Measurements from ENCODE around the gene ADRA2C.

The ADRA2C gene

GRCh38 chr4:3776166-3777032 is 10.2 kb downstream of the ADRA2C start:
- DNase-seq (ENCODE audit: low read depth in 3 of 3), result no peak

DNA sequence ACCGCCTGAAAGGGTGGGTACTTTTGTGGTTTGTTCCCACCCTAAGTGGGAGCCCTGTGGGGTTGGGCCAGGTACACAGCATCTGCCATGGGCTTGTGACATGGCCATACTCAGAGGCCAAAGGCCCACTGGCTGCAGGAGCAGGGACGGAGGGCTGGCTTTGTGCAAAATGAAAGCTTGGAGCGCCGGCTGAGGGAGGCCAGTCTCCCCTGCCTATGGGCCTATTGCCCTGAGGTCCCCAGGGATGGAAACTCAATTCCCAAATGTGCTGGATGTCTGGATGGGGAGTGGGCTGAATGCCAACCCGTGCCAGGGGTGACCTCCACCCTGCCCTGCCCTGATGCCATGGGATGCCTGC is 10.8 kb downstream of the ADRA2C start:
- no peak for DNase-seq (ENCODE audit: low read depth in 3 of 3)

DNA sequence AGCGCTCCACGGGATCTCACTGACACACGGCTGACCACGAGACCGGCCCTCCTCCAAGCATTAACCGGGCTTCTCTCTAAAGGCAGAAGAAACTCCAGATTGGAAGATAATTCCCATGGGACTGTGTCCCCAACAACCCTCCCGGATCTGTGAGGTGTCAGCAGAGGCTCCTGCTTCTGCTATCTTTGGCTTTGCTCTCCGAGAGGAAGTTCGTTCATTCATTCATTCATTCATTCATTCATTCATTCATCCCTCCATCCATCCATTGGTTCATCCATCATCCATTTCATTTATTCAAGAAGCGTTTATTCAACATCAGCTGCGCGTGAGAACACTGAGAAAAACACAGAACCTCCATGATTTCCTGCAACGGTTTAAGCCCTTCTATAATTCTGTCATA is 11.5 kb downstream of the ADRA2C start:
- DNase-seq (ENCODE audit: low read depth in 3 of 3), result no peak

DNA sequence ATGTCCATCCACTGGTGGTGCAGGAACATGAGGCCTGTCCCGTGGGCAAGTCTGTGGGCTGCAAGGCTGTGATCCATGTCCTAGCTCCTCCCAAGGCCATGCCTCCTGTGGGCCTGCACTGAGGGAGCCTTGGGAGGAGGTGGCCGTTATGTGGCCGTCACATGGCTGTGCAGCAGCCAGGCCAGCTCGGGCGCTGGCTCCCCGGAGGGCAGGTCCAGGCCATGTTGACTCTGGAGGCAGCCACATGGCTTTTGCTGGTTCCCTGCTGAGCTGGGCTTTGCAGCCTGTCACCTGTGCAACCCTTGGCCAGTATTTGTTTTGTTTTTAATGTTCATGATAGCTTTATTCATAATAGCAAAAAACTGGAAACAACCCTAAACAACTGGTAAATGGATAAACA is 13.3 kb downstream of the ADRA2C start:
- DNase-seq (ENCODE audit: low read depth in 3 of 3), result no peak

DNA sequence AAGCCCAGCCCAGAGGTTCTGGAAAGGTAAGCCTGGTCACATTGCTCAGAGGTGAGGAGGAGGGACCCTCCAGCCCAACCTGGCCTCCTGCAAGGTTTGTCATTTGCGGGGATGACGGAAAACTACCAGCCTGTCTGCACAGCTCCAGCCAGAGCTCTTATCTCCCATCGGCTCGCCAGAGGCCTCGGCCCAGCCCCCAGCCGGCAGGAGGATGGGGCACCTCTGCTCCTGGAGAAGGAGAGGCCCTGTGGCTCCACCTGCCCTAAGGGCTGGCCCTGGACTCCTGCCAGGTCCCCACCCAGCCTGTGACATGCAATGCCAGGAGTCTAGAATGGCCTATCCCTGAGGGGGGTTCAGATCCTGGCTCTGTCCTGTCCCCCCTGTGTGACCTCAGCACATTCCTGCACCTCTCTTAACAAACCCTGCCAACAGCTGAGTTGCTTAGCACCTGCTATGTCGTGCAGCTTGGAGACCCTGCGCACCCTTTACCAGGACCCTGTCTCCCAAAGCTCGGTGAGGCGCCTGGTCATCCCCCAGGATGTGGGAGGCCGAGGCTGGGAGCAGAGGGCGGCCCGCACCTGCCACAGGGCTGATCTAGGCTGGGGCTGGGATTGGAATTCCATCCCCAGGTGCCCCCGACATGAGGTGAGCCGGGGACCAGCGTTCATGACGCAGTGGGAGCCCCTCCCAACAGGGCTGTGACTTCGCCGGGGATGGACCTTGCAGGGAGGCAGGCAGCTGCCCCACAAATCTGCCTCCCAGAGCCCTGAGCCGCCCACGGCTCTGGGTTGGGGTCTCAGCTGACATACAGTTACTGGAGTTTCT is 14.4 kb downstream of the ADRA2C start:
- DNase-seq (ENCODE audit: low read depth in 3 of 3), result no peak

GRCh38 chr4:3781193-3781886 is 15.2 kb downstream of the ADRA2C start:
- DNase-seq (ENCODE audit: low read depth in 3 of 3), result no peak

- no peak for DNase-seq (ENCODE audit: low read depth in 3 of 3)
Measured at GRCh38 chr4:3781997-3782930, 16.1 kb downstream of the ADRA2C start.

DNA sequence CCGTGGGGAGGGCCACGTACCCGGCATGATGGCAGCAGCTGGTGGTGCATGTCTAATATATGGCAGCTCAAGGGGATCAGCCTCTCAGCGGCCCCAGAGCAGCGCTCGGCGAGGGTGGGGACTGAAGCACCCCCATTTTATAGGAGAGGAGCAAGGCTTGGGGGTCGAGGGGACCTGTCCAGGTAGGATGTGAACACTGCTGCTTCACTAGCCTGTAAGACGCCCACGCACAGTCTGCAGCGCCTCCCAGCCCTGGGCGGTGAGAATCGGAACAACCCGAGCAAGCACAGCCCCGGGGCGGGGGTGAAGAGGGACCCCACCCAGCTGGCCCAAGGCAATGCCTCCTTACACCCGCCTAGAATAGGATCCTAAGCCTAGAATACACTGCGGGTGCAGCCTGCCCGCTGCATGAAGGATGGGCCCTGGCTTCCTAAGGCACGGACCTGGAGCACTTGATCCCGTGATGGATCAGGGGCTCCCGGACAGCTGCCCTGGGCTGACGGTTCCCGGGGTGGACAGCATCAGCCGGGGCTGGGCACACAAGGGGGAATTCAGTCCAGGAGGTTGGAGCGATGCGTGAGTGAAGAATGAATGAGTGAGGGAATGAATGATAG is 17.6 kb downstream of the ADRA2C start:
- DNase-seq (ENCODE audit: low read depth in 3 of 3), result no peak

DNA sequence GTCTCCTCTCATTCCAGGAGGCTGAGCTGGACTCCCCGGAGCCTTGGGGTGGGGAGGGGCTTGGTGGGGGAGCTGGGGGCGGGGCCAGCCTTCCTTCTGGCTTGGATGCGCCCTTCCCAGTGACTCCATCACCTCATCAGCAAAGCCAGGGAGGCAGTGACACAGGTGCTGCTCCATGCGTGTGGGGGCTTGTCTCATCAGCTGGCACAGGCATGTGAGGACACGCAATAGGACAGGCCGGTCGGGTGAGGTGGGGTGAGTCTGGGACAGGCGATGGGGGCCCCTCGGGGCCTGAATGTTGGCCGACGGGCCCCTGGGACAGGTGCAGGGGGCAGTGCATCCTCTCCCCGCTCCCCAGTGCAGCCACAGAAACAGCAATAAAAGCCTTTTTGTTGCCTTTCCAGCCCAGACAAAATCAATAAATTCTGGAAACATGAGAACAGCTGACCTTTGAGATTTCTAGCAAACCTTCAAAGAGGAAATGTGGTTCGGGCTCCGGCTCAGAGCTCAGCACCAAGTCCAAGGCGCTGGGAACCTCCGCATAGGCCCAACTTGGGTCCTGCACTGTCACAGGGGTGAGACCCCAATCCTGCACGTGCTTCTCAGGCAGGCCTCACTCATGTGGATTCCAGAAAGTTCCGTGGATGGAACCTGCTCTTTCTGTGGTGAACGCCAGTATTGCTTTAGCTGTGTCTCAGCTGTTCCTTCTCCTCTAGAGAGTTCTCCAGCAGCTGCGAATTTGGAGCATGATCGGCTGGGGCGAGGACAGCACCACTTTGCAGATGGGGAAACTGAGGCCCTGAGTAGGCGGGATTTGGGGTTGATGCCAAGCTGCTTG is 18.5 kb downstream of the ADRA2C start:
- DNase-seq (ENCODE audit: low read depth in 3 of 3), result no peak

DNA sequence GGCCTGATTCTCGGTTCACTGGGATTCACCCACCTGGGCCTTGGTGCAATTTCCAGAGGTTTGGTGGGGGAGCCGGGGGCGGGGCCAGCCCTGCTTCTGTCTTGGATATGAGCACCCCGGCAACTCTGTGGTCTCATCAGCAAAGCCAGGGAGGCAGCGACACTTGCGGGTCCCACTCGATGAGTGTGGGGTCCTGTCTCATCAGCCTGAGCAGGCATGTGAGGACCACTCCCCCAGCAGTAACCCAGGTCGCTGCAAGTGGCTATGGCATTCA is 19.0 kb downstream of the ADRA2C start:
- DNase-seq (ENCODE audit: low read depth in 3 of 3), result no peak

DNA sequence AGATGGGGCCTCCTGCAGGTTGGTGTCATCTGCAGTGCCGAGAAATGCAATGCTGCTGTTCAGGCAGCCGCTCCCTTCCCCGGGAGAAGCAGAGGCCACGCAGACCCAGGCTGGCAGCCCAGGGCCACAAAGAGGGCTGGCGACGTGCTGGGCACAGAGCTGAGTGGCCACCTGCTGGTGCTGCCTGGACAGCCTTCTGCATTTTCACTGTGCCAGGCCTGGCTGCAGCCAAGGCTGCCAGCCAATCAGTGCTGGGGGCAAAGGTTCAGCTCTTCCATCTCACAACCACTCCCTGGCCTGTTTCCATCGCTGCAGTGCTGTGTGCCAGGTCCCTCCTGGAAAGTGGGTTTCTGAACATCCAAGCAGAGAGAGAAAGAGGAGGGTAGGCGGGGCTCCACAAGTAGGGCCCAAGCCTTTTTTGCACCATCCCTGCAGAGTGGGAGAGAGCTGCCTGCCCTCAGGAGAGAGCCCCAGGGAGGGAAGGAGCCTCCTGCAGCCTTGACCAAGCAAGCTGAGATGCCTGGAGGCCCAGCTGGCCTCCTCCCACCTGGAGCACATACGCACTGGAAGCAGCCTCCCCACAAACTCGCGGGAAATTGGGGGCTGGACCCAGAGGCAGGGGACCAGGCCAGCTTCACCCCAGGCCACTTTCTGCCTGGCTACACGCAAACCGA is 20.1 kb downstream of the ADRA2C start:
- DNase-seq (ENCODE audit: low read depth in 3 of 3), result no peak

DNA sequence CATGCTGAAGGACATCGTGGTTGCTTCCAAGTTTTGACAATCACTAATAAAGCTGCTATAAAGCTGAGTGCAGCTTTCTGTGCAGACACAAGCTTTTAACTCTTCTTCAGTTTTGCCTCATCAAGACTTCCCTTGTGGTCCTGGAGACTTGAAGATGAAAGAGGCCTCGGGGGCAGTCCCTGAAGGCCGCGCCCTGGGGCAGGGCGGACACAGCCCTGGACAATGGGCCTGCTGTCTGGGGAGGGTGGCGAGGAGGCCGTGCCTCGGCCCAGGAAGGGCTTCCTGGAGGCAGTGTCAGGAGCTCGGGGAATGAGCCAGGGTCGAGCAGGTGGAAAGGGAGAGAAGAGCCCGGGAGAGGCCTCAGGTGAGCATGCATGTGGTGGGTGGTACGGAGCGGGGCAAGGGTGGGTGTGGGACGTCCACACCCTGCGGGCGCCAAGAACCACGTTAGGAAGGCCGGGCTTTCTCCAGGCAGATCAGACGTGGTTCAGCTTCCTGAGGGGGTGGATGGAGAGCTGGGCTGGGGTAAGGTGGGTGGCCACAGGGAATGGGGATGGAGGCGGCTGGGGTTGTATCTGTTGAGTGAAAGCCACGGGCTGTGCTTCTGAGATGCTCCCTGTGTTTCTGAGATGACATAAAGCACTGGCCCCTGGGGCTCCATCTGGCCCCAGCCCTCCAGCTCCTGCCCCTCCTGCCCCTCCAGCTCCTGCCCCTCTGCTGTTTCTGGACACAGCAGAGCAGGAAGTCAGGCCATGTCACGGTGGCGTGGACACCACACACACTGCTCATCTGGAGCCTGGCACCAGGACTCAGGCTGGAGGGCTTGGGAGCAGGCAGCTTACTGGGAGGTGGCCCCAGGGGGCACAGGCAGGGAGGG is 21.5 kb downstream of the ADRA2C start:
- DNase-seq (ENCODE audit: low read depth in 3 of 3), result no peak

- DNase-seq (ENCODE audit: low read depth in 3 of 3), result no peak
Measured at GRCh38 chr4:3788366-3788660, 22.1 kb downstream of the ADRA2C start.

DNA sequence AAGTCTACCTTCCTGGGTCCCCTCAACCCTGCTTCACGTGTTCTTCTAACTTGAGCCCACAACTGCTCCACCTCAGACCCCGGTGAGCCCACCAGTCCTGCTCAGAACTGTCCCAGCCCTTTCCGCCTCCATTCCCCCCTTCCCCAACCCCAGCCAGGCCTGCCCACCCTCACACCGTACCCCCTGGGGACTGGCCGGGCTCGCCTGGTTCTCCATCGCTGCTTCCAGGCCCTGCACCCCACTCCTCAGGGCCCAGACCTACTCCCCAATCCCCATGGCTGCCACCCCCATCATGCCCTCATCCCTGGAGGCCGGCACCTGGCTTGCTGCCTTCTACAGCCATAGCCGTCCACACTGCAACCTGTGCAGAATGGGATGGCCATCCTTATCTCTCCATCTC is 23.4 kb downstream of the ADRA2C start:
- DNase-seq (ENCODE audit: low read depth in 3 of 3), result no peak

DNA sequence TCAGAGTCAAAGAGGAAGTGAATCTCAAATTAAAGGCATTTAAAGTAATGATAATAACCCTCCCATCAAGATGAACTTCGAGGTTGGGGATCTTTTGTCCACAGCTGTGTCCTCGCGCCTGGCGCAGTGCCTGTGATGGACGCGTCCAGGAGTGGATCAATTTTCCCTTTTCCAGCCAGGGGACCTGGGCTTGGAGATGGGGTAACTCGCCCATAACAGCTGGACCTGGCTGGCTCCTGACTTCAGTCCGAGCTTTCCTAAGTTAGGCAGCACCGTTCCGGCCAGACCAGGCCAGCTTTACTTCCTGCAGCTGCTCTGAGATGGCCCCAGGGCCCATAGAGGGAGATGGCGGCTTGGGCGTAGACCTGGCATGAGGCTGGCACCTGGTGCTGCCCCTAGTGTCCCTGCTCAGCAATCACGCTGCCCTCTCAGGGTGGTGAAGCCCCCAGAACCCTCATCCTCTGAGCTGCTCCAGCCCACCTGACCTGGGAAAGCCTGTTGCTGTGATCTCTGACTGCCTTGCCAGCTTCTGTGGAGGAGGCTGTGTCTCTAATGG is 23.9 kb downstream of the ADRA2C start:
- DNase-seq (ENCODE audit: low read depth in 3 of 3), result no peak

DNA sequence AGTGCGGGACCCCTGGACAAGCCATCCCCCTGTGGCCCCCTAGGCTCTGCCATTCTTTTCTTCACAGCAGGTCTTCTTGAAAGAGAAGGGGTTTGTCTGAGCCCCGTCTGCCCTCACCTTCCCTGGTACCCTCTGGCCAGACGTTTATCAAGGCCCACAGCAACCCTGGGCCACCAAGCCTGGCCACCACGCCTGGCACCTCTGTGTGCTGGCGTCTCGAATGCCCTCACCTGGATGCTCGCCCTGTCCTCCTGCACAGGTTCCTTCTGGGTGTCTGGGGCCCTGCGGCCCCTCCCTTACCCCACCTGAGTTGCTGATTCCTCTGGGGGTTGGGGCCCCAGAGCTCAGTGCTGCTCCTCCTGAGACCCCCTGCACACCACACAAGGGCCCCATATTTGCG is 25.1 kb downstream of the ADRA2C start:
- DNase-seq (ENCODE audit: low read depth in 3 of 3), result no peak

DNA sequence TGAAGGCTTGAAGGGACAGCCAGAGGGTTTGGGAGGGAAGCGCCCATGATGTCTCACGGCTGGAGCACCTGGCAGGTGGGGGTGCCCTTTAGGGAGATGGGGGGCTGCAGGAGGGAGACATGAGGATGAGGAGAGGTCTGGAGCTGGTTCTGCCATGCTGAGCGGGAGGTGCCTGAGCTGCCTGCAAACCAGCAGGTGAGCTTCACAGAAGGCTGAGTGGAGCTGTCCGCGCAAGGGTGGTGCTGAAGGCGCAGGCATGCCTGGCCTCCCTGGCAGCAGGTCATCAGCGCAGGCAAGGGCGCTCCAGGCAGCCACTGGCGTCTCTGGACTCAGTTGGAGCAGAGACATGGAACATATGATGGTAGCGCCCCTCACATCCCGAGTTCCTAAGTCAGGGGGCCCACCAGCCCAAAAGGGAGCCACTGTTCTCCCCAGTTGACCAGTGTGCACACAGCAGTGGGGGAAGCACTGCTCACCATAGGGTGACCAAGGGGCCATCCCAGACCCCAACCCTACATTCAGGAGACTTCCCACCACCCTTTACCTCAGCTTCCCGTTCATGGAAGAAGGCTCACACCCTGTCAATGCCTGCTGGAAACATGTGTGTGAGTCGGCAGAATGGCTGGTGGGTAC is 25.8 kb downstream of the ADRA2C start:
- DNase-seq (ENCODE audit: low read depth in 3 of 3), result no peak

DNA sequence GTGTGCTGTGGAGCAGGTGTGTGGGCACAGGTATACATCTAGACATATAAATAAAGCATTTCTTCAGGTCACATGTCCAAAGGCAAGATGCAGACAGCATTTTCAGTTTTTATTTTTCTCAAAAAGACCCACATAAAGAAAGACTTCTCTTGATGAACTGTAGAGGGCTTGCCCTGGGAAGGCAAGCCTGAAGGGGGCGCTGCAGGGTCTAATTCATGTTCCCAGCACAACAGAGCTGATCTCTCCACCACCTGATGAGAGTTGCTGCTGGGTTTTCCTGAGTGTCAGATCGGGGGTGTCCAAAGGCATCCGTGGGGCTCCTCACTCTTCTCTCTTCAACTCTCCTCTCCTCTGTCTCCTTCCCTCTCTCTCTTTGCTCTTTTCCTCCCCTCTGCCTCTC is 26.6 kb downstream of the ADRA2C start:
- no peak for DNase-seq (ENCODE audit: low read depth in 3 of 3)

Data from stimulated activated CD4-positive, alpha-beta T cell treated with anti-CD3 and anti-CD28 coated beads, TNF-alpha, amount 100 ng/mL, for 4 hours (primary cell).